Natural killer cell (primary cell): ENCODE results near the gene ACTR2. TPM values are rescaled to one million over a fixed set of nuclear protein-coding genes. Genes with fewer than 3 reads are reported as not detected.

Experiments
- ATAC-seq, 3 donors: fragments of 150-1000 bp in 2 of 3; fragments of 200-7000 bp in 1 of 3; cut with Tn5 transposase; 1 replicate in 1 of 3; 2 replicates in 2 of 3; pipeline ENCODE4 v1.10.0; 2021; ENCODE audit warnings: mild to moderate bottlenecking in 2 of 3, moderate library complexity in 2 of 3
- DNase-seq, 2 donors: peaks; one replicate each; pipeline versions ENCODE4 v3.0.0 to v3.0.0-alpha.2; 2013 to 2021; ENCODE audit warnings: mixed read lengths in 1 of 2
- H3K27ac ChIP-seq: one replicate; pipeline ENCODE4 v1.5.1; 2013; ENCODE audit warnings: mild to moderate bottlenecking, low read length
- H3K27me3 ChIP-seq: one replicate; pipeline ENCODE4 v1.6.1; 2013; ENCODE audit warnings: low read length; ENCODE audit not compliant: control insufficient read depth, insufficient read depth
- H3K36me3 ChIP-seq: one replicate; pipeline ENCODE4 v1.6.1; 2013; ENCODE audit warnings: low read length; ENCODE audit not compliant: control insufficient read depth, insufficient read depth
- H3K4me1 ChIP-seq: one replicate; pipeline ENCODE4 v1.6.1; 2013; ENCODE audit warnings: low read length; ENCODE audit not compliant: control insufficient read depth, insufficient read depth
- H3K4me3 ChIP-seq: one replicate; pipeline ENCODE4 v1.5.1; 2013; ENCODE audit warnings: low read length
- H3K9me3 ChIP-seq: one replicate; pipeline ENCODE4 v1.6.1; 2013; ENCODE audit warnings: low read length; ENCODE audit not compliant: control insufficient read depth, insufficient read depth
- H3K27ac Mint-ChIP-seq, 2 donors: one replicate each; pipeline ENCODE4 v1.8.0; 2022; ENCODE audit warnings: mild to moderate bottlenecking in 2 of 2, mixed read lengths in 2 of 2, moderate library complexity in 1 of 2
- H3K27me3 Mint-ChIP-seq, 2 donors: one replicate each; pipeline ENCODE4 v1.8.0; 2022; ENCODE audit warnings: low read depth in 2 of 2, mixed read lengths in 2 of 2
- H3K36me3 Mint-ChIP-seq: one replicate; pipeline ENCODE4 v1.8.0; 2022; ENCODE audit warnings: mixed read lengths
- H3K4me1 Mint-ChIP-seq, 2 donors: one replicate each; pipeline ENCODE4 v1.8.0; 2022; ENCODE audit warnings: mixed read lengths in 2 of 2
- H3K4me3 Mint-ChIP-seq: one replicate; pipeline ENCODE4 v1.8.0; 2022; ENCODE audit warnings: mild to moderate bottlenecking, moderate library complexity, mixed read lengths
- H3K9me3 Mint-ChIP-seq, 2 donors: one replicate each; pipeline ENCODE4 v1.8.0; 2022; ENCODE audit warnings: mixed read lengths in 2 of 2
- WGBS: methylation state at CpG from one replicate; pipeline ENCODE4 v1.1.7; 2013; ENCODE audit warnings: missing lambda C conversion rate; ENCODE audit not compliant: insufficient coverage; 5-methylcytosine and 5-hydroxymethylcytosine counted together
- intact Hi-C: fragments of 100-400 bp; cut with micrococcal nuclease; formaldehyde crosslinking; loops from one replicate; pipeline ENCODE4 v1.14.2; 2022
- total RNA-seq, 4 donors: library from RNA; stranded (reverse); fragments of 120-200 nt in 1 of 4; gene quantifications; one replicate each; pipeline versions ENCODE4 v1.2.3 to v1.2.4, GENCODE V29; 2013 to 2022
- TF ChIP-seq, protein P1 (sequence below): fragments of 200-600 bp; IDR thresholded peaks from one replicate; pipeline ENCODE4 v1.8.0; 2022; ENCODE audit warnings: antibody characterized with exemption

Gene ACTR2
- total RNA-seq, 3 donors from 2014 or later (not counting 1 experiment from before 2014, with no cell fraction given), result 346 to 404 (median 403) TPM

DNA sequence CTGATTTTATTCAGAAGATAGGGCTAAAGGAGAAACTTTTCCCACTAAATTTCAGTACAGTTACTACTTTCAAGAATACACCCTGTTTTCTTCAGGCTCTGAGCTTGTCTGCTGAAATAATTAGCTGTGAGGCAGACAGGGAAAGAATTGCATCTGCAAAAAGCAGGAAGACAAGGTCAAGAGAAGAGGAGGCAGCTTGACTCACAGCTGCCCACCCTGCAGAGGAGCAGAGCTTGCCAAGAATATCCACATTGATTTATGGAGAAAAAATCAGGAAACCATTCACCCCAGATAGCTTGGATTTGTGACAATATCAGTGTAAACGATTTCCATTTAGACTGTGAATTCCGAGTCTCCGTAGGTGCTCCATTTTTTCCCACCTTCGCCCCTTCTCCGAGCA, 49.0 kb downstream of the ACTR2 start:
- Histone ChIP-seq H3K27ac (no peak overlapping the region), H3K4me1 (no peaks in the 10 kb centered on the region), H3K9me3 (no peaks in the 10 kb centered on the region), H3K36me3 (peaks cover 17% of the 10 kb centered on the region), H3K4me3 (no peak overlapping the region), H3K27me3 (no peaks in the 10 kb centered on the region)
- Mint-ChIP-seq H3K4me1 (peaks cover 5 to 11% of the 10 kb centered on the region in 2 donors), H3K36me3 (no peaks in the 10 kb centered on the region), H3K27ac (peak overlapping the region; percentile 61 to 62), H3K27me3 (no peaks in the 10 kb centered on the region), H3K4me3 (no peak overlapping the region), H3K9me3 (no peaks in the 10 kb centered on the region)
- no peak for DNase-seq
- TF ChIP-seq, protein P1, sequence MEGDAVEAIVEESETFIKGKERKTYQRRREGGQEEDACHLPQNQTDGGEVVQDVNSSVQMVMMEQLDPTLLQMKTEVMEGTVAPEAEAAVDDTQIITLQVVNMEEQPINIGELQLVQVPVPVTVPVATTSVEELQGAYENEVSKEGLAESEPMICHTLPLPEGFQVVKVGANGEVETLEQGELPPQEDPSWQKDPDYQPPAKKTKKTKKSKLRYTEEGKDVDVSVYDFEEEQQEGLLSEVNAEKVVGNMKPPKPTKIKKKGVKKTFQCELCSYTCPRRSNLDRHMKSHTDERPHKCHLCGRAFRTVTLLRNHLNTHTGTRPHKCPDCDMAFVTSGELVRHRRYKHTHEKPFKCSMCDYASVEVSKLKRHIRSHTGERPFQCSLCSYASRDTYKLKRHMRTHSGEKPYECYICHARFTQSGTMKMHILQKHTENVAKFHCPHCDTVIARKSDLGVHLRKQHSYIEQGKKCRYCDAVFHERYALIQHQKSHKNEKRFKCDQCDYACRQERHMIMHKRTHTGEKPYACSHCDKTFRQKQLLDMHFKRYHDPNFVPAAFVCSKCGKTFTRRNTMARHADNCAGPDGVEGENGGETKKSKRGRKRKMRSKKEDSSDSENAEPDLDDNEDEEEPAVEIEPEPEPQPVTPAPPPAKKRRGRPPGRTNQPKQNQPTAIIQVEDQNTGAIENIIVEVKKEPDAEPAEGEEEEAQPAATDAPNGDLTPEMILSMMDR, result no peak
- WGBS, result 92% methylated on average over 5 of the region's 5 CpGs
- ATAC-seq, result no peak
- intact Hi-C loops, result no loop called here

DNA sequence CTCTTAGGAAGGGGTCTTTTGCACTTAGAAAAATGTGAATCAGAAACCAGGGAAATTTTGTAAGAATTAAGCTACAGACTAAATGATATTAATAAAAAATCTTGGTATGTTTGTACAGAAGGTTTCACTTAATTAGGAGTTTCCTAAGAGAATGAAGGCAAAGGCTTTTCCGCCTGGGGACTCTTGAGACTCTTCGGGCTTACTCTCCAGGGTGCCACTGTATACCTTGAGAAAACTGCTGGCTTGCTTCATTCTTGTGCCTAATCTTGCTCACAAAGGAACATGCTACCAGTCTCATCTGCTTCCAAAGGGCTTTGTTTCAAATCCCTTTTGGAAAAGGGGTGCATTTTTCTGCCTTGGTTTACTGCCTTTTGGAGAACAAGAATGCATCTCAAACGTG, 49.5 kb downstream of the ACTR2 start:
- H3K27me3 Mint-ChIP-seq, result no peaks in the 10 kb centered on the region
- H3K4me1 Mint-ChIP-seq, result peaks cover 5 to 11% of the 10 kb centered on the region in 2 donors
- H3K4me3 ChIP-seq, result no peak overlapping the region
- no peaks in the 10 kb centered on the region for H3K36me3 Mint-ChIP-seq
- DNase-seq (no peak), ATAC-seq (no peak)
- H3K4me3 Mint-ChIP-seq, result no peak overlapping the region
- no peaks in the 10 kb centered on the region for H3K4me1 ChIP-seq
- H3K27ac ChIP-seq, result no peak overlapping the region
- TF ChIP-seq, protein P1, result no peak
- H3K9me3 ChIP-seq, result no peaks in the 10 kb centered on the region
- H3K27me3 ChIP-seq, result no peaks in the 10 kb centered on the region
- no peaks in the 10 kb centered on the region for H3K9me3 Mint-ChIP-seq
- peak overlapping the region in 1 of 2 donors; percentile 72 for H3K27ac Mint-ChIP-seq
- H3K36me3 ChIP-seq, result peaks cover 14% of the 10 kb centered on the region
- 92% methylated on average over 3 of the region's 3 CpGs for WGBS
- intact Hi-C loops, result no loop called here

DNA sequence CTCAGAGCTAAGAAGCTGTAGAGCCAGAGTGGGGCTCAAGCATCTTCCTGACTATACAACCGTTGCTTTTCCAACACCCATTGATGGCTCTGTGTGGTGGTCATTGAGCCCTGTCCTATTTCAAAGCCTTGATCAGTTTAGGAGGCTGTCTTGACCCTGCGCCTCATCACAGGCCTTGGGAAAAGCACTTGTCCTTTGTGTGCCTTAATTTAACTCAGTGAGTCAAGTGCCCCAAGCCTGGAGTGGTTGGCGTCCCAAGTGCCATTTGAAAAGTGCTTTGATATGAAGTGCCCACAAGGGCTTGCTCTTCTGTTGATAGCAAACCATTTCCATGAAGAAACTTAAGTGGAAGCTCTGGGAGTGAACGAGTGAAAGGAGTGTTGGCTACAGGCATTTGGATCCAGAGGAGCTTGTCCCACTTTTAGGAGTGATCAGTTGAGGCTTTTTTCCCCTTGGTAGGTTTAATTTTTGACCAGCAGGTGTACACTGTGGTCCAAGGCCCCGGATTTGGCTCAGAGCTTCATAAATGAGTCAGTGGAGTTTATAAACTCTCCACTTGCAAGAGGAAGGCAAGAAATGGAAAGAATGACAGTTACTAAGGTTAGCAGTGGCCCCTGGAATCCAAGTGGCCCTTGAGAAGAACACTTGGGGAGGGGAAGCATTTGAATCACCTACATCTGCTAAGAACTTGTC, 50.3 kb downstream of the ACTR2 start:
- Histone ChIP-seq H3K4me3 (no peak overlapping the region), H3K9me3 (no peaks in the 10 kb centered on the region), H3K36me3 (peaks cover 6% of the 10 kb centered on the region), H3K4me1 (no peaks in the 10 kb centered on the region), H3K27me3 (no peaks in the 10 kb centered on the region), H3K27ac (no peak overlapping the region)
- TF ChIP-seq, protein P1, result no peak
- Mint-ChIP-seq H3K27ac (peak overlapping the region; percentile 39 to 72), H3K4me3 (no peak overlapping the region), H3K9me3 (no peaks in the 10 kb centered on the region), H3K36me3 (no peaks in the 10 kb centered on the region), H3K4me1 (peaks cover 5 to 11% of the 10 kb centered on the region in 2 donors), H3K27me3 (no peaks in the 10 kb centered on the region)
- DNase-seq, result no peak
- 85% methylated on average over 5 of the region's 5 CpGs for WGBS
- no peak for ATAC-seq
- intact Hi-C loops, result no loop called here

DNA sequence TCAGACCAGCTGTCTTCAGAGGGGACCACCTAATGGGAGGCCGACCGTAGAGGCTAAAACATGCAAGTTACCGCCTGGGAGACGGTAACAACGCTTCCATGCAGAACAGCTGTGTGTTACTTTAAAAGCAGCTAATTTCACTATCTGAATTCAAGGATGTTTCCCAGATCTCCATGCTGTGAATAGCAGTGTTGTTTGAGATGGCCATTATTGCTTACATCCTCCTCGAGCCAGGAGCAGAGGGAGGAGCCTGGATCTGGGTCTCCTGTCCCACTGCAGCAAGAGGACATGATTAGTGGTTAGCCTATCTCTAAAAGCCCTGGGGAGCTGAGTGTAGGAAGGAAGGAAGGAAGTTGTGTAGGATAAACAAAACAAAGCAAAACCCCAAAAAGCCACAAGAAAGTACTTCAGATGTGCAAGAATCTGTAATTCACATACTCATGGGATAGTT, 50.9 kb downstream of the ACTR2 start:
- DNase-seq, result no peak
- 62% methylated on average over 6 of the region's 6 CpGs for WGBS
- Mint-ChIP-seq H3K4me1 (peaks cover 5 to 11% of the 10 kb centered on the region in 2 donors), H3K4me3 (no peak overlapping the region), H3K9me3 (no peaks in the 10 kb centered on the region), H3K27ac (peak overlapping the region; percentile 39 to 72), H3K27me3 (no peaks in the 10 kb centered on the region), H3K36me3 (no peaks in the 10 kb centered on the region)
- no peaks in the 10 kb centered on the region for H3K9me3 ChIP-seq
- intact Hi-C loops, result no loop called here
- no peak overlapping the region for H3K27ac ChIP-seq
- H3K27me3 ChIP-seq, result no peaks in the 10 kb centered on the region
- H3K4me1 ChIP-seq, result no peaks in the 10 kb centered on the region
- TF ChIP-seq, protein P1, result no peak
- H3K4me3 ChIP-seq, result no peak overlapping the region
- no peak for ATAC-seq
- peaks cover 5% of the 10 kb centered on the region for H3K36me3 ChIP-seq
